ENCODE results near the gene STMN3.
"Not testable (repeated sequence)": the region's sequence is repeated elsewhere in the genome, so short reads cannot be mapped to it uniquely, and the experiment has no call there.

The STMN3 gene

DNA sequence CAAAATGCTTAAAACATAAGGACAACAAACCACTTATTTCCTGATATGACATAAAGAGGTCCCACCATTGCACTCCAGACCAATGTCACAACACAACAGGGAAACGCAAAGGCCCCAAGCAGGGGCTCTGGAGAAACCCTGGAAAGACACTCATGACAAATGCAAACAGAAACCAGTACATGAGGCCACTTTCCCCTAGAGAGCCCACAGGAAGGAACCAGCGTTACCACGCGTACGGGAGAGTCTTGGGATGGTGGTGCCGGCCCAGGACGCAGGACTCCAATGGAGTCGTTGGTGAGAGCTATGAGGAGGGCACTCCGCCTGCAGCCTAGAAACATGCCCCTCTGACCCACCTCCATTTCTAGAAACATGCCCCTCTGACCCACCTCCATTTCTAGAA, 46.5 kb downstream of the STMN3 start:
- no peak for DNase-seq

DNA sequence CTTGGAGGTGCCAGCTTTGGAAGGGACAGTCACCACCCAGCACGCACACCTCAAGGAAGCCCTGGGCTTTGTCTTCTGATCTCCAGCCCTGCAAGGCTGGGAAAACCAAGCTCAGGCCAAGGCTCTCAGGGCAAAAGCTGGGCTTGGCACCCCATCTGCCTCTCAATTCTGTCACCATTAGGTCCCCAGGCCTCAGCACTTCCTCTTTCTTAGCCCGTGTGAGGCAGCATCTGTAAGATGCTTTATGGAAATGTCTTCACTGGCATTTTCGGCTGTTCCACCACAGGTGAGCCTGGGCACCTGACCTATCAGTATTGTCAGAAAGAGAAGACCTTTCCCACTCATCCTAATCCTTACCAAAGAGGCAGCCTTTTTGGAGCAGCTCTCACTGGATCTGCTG, 50.9 kb downstream of the STMN3 start:
- DNase-seq, result no peak

DNA sequence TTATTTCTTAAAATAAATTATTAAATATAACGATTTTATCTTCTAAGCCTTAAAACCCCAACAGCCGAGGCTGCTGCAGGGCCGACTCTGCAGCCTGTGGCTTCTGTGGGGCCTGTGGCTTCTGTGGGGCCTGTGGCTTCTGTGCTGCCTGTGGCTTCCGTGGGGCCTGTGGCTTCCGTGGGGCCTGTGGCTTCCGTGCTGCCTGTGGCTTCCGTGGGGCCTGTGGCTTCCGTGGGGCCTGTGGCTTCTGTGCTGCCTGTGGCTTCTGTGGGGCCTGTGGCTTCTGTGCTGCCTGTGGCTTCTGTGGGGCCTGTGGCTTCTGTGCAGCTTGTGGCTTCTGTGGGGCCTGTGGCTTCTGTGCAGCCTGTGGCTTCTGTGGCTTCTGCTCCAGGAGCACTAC, 51.5 kb downstream of the STMN3 start:
- DNase-seq, result not testable (repeated sequence)

DNA sequence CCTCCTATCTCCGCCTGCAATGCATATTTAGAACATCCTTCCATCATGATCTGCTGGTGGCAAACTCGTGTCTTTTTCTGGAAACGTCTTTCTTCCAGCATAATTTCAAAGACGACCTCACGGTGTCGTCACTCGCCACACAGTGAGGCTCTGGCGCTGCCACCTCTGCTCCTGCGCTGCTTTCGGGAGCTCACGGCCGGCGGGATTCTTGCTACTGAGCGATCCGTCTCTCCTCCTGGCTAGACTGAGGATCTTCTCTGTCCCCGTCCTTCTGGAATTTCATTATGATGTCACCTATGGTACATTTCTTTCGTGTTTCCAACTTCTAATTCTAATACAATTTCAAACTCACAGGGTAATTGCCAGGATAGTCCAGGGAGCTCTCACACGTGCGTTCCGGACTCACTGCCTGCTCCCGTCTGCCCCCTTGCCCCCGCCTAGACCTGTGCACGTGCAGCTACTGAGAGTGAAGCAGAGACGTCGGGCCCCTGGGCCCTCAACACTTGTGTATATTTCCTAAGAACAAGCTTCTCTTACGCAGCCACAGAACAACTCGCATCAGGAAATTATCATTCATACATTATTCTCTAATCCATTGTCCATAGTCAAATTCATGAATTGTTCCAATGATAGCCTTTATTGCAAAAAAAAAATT, 53.7 kb downstream of the STMN3 start:
- DNase-seq, result no peak

DNA sequence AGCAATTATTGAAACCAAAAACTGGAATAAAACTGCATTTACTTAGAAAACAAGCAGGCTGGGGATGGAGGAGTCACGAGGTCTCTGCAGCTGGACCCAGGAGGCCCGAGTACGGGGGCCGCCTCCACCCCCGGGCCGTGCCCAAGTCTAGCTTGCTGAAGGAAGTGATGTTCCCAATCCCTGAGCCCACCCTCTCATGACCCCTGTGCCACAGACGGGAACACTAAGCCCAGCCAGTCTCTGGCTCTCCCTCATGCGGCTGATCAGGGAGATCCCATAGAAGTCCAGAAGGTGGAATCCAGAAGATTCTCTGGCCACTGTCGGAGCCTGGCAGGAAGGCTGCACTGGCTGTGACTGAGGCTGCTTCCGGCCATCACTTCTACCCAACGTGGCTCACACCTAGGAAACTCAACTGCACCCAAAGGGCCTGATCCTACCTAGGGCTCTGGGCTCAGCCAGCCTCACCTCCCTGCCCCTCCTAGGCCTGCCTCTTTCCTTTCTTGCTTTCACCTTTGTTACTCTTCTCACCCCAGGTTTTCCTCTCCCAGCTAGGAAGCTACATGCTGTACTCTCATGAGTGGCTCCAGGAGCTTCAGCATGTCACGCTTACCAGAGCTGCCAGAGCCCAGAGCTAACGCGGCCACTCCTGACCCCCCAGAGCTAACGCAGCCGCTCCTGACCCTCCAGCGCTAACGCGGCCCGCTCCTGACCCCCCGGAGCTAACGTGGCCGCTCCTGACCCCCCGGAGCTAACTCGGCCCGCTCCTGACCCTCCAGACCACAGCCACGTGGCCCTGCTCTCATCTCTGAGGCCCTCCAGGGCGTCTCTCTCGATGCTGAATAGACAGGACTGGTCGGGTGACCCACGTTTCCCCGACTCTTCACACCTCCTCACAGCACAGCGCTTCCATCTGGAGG, 54.5 kb downstream of the STMN3 start:
- DNase-seq, result no peak

DNA sequence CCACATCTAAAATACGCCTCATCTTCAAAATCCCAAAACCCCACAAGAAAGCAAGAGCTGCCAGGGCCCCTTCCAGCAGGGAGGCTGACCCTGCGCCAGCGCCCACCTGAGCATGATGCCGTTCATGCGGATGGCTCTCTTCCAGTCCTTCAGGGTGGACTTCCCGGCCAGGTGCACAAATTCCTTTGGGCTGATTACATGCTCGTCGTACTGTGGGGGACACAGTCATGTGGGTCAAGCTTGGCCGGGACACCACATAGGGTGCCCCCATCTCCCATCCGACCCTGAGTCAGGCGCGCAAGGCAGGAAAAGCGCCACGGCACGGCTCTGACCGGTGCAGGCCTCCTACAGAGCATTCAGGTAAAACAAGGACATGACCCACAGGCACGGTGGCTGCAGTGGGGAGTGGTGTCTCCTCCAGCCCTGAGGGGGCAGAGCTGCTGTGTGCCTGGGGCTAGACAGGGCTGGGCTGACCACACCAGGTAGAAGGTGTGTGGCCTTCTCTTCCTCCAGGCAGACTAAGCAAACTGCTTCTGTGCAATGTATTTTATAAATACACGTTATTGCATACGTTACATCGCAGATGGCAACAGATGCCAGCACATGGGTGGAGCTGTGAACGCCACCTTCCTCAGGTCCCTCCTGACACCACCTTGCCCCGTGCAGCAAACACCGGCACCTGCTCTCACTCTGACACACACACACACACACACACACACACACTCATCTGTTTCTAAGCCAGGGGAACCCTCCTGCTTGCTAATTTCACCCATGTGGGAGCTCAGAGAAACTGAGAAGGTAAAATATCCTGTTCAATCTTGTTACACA, 55.4 kb downstream of the STMN3 start:
- no peak for DNase-seq

DNA sequence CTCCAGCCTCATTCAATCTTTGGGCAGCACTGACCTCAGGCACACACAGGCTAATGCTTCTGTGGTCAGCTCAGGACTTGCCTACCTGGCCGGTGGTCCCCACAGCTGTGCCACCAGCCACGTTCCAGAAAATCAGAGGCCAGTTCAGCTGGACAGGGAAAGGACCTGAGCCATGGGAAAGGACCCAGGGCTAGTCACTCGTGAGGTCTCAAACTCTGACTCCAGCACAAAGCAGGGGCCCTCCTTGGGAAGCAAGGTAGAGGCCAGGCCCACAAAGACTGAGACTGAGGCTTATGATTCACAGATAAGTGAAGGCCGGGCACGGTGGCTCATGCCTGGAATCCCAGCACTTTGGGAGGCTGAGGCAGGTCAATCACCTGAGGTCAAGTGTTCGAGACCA, 56.8 kb downstream of the STMN3 start:
- no peak for DNase-seq

DNA sequence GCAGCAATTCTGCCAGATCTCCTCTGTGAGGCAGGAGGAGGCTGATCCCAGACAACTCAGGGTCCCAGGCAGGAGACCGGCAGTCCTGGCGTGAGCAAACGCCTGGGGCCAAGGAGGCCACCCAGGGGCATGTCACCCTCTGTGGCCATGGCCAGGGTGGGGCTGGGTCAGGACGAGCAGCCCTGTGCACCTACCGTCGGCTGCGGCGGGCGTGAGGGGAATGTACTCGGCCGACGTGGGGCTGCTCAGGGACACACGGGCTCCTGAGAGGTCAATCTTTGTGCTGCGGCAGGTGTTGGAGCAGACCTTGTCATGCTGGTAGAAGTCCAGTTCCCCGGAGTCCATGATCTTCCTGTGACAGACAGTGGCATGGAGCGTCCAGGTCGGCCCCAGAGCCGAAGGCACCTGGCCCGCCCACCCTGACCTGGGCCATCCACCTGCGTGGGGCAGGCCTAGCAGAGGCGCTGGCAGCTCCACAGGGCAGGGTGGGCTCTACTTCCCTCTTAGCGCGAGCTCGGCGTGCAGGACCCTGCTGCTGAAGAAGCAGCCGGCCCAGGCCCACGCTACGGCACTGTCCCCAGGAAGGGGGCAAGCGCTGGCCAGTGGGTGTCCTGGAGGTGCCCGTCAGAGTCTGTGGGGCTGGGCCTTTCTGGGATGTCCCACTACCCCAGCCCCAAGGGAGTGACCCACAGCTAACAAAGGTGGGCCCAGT, 57.7 kb downstream of the STMN3 start:
- no peak for DNase-seq

DNA sequence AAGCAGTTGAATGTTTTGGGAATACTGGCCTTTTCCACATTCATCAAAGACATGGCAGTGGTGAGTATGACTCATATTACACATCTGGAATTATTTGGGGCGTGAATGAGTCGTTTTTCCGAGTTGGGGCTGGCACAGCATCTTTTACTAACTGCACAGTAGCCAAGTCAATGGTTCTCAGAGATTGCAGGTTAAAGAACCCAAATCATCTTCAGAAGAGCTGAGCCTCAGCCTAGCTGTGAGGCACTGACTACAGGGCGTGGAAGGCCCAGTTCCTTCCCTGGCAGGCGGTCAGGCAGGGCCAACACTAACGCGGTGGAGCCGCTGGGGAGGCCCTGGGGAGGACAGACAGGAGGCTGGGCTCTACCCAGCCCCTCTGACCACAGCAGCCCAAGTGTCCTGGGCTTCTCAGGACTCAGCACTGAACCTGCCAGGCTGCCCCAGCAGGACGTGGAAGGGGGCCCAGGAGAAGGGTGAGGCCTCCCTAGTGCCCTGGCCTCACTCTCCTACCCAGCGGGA, 59.1 kb downstream of the STMN3 start:
- no peak for DNase-seq

DNA sequence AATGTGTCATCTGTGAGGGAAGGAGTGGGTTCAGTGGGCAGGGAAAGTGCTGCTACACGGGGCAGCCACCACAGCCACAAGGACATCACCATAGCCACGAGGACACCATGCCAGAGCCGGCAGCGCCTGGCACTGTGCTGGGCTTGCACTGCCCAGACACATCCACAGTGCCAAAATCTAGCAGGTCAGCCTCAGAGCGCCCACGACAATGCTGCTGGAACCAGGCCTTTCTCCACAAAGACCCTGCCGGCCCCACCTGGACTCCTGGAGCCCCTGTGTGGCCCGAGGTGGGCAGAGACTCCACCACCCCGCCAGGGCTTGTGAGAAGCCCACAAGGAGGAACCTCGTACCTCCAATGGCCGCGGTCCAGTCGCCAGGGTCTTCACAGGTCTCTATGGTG, 60.6 kb downstream of the STMN3 start:
- DNase-seq, result no peak

DNA sequence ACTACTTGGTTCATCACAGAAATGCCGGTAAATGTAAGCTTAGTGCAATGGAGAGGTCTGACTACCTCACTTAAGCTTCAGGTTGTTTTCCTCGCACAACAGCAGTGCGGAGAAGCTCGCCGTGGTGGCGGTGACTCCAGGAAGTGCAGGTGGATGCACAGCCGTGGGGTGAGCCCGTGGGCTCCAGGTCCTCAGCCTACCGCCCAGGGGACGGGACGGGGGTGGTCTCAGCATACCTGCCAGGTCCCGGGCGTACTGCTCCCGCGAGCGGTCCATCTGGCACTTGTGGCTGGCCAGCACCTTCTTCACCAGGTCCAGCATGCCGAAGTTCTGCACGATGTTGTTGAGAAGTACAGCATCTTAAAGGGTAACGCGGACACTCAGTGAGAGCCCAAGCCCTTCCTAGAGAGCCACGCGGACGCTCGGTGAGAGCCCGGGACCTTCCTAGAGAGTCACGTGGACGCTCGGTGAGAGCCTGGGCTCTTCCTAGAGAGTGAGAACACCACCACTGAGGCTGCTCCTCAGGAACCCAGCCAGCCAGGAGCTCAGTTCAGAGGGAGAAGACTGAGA, 61.4 kb downstream of the STMN3 start:
- DNase-seq, result no peak

DNA sequence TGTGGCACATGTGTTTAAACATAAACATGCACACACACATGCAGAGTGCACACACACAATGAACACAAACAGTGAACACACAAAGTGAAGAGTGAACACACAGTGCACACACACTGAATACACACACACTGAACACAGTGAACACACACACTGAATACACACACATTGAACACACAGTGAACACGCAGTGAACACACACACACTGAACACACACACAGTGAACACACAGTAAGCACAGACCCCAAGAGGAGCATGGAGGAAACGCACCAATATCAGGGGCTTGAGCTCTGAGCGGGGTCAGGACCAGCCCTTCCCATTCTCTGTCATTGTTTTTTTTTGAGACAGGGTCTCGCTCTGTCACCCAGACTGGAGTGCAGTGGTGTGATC, 62.1 kb downstream of the STMN3 start:
- DNase-seq, result no peak

DNA sequence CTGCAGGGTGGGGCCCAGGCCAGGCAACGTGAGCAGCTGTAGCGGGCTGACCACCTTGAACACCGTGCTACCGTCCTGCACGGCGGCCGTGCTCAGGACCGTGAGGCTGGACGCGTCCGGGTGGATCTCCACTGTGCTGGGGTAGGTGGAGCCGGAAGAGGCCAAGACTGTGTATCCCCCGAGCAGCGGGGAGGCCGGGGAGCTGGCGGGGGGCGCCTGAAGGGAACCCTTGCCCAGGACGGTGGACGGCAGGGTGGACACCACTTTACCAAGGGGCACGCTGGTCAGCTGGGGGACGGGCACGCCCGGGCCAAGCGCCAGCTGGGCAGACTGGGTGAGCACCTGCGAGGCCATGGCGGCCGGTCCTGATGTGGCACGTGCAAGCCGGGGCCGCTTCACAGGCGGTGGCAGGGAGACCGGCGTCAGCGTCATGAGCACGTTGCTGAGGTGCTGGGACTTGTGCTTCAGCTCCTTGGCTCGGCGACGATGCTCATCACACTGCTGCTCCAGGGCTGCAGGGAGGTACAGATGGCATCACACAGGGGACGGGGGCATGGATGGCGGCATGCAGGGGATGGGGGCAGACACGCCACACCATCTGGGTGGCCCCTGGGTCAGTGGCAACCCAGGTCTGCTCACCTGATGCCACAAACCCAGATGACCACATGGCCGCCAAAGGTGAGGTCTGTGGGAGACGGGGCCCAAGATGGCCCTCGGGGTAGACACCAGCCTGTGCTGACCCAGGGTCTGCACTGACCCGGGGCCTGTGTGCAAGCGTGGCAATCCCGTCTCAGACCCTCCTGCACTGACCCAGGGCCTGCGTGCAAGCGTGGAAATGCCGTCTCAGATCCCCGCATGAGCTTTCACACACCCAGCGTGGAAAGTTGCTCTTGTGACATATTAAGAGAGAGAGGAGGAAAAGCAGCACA, 62.7 kb downstream of the STMN3 start:
- no peak for DNase-seq
